HG03378 (cell line): Measurements from ENCODE around the gene ACTR3C.
"Not testable (repeated sequence)": the region's sequence is repeated elsewhere in the genome, so short reads cannot be mapped to it uniquely, and the experiment has no call there.

Source experiments
- ATAC-seq: cut with Tn5 transposase; IDR thresholded peaks from one replicate; pipeline ENCODE4 v1.9.1; 2021; ENCODE audit warnings: mild to moderate bottlenecking, moderate library complexity; ENCODE audit not compliant: unreplicated experiment

The ACTR3C gene

GRCh38 chr7:150285849-150286754, 37.2 kb downstream of the ACTR3C start:
- ATAC-seq: peak; percentile 47

- ATAC-seq: not testable (repeated sequence)
These were observed 39.7 kb downstream of the ACTR3C start for GRCh38 chr7:150283608-150284007.

GRCh38 chr7:150283111-150283510, 40.2 kb downstream of the ACTR3C start:
- ATAC-seq: not testable (repeated sequence)

GRCh38 chr7:150281681-150282403, 41.5 kb downstream of the ACTR3C start:
- ATAC-seq: not testable (repeated sequence)

GRCh38 chr7:150278383-150278782, 45.0 kb downstream of the ACTR3C start:
- ATAC-seq: not testable (repeated sequence)

- ATAC-seq: not testable (repeated sequence)
These were observed 47.1 kb downstream of the ACTR3C start for GRCh38 chr7:150276132-150276695.

- ATAC-seq: not testable (repeated sequence)
These were observed 51.4 kb downstream of the ACTR3C start for GRCh38 chr7:150271898-150272297.

GRCh38 chr7:150270101-150270824, 53.1 kb downstream of the ACTR3C start:
- not testable (repeated sequence) for ATAC-seq

GRCh38 chr7:150268798-150269197, 54.5 kb downstream of the ACTR3C start:
- ATAC-seq: not testable (repeated sequence)

- ATAC-seq: not testable (repeated sequence)
These were observed 55.1 kb downstream of the ACTR3C start for GRCh38 chr7:150268287-150268686.

- not testable (repeated sequence) for ATAC-seq
These were observed 56.2 kb downstream of the ACTR3C start for GRCh38 chr7:150266953-150267665.

GRCh38 chr7:150262656-150263055, 60.7 kb downstream of the ACTR3C start:
- ATAC-seq: not testable (repeated sequence)

- not testable (repeated sequence) for ATAC-seq
These were observed 75.6 kb downstream of the ACTR3C start for GRCh38 chr7:150247745-150248144.

GRCh38 chr7:150245208-150245607, 78.1 kb downstream of the ACTR3C start:
- ATAC-seq: not testable (repeated sequence)

- ATAC-seq: not testable (repeated sequence)
These were observed 80.4 kb downstream of the ACTR3C start for GRCh38 chr7:150242935-150243334.

GRCh38 chr7:150225444-150225843, 97.9 kb downstream of the ACTR3C start:
- ATAC-seq: not testable (repeated sequence)

GRCh38 chr7:150222083-150222972, 101.0 kb downstream of the ACTR3C start:
- ATAC-seq: not testable (repeated sequence)

- ATAC-seq: not testable (repeated sequence)
These were observed 102.6 kb downstream of the ACTR3C start for GRCh38 chr7:150220673-150221181.
